ENCODE data around the gene ATP10A. TPM values are rescaled to one million over a fixed set of nuclear protein-coding genes. Genes with fewer than 3 reads are reported as not detected.

Gene ATP10A
- polyA plus RNA-seq, 1 of the 3 experiments (the other 2 are of a cell fraction), result not detected

GRCh38 chr15:25721605-25721955, 141.5 kb downstream of the ATP10A start:
- ChIA-PET POLR2A (no interaction called here), CTCF (interaction anchor here (0.9 to 4.1 kb wide), 3 partner anchors 12 to 221 kb away, joined by 3 to 25 read pairs (median 3); no protein-coding TSS in a partner anchor)
- H3K4me3 ChIP-seq (ENCODE audit: low read depth in 2 of 2, low read length in 1 of 2), result no peak overlapping the region
- no peak overlapping the region for H3K9ac ChIP-seq
- no peaks in the 10 kb centered on the region for H3K9me3 ChIP-seq
- H3F3A ChIP-seq (replicated peaks; ENCODE audit: insufficient read depth), result no peaks in the 10 kb centered on the region
- no peaks in the 10 kb centered on the region for H3K9me2 ChIP-seq
- H4K20me1 ChIP-seq (ENCODE audit: insufficient read depth), result no peaks in the 10 kb centered on the region
- H3K27me3 ChIP-seq (ENCODE audit: insufficient read depth), result no peaks in the 10 kb centered on the region
- no peak for DNase-seq
- no peak overlapping the region for H2AFZ ChIP-seq (ENCODE audit: low read depth)
- WGBS (ENCODE audit: low lambda C conversion rate), result 61% methylated on average over 8 of the region's 8 CpGs
- H3K36me3 ChIP-seq (replicated peaks in 1 of 2; ENCODE audit: control insufficient read depth in 1 of 2, insufficient read depth in 2 of 2, low read length in 1 of 2), result no peaks in the 10 kb centered on the region
- H3K4me2 ChIP-seq, result no peak overlapping the region
- H3K79me2 ChIP-seq (ENCODE audit: insufficient read depth), result no peaks in the 10 kb centered on the region
- TF ChIP-seq SMC3 (IDR thresholded peaks at IDR 0.05; ENCODE audit: low read depth, low read length), result no peak
- no peak for TF ChIP-seq ZBTB33 (IDR thresholded peaks at IDR 0.05; ENCODE audit: borderline replicate concordance, low read depth)
- TF ChIP-seq NRF1 (IDR thresholded peaks at IDR 0.05; ENCODE audit: low read depth, low read length), result no peak
- no peak for TF ChIP-seq RAD21 (IDR thresholded peaks at IDR 0.05; ENCODE audit: low read length)
- no peak for TF ChIP-seq FOSL2 (IDR thresholded peaks at IDR 0.05; ENCODE audit: borderline replicate concordance, low read depth)
- no peak for TF ChIP-seq MEF2A (IDR thresholded peaks at IDR 0.05; ENCODE audit: borderline replicate concordance, low read depth)
- no peak for TF ChIP-seq PBX3 (IDR thresholded peaks at IDR 0.05)
- no peak for TF ChIP-seq RXRA (IDR thresholded peaks at IDR 0.05; ENCODE audit: borderline replicate concordance, low read depth)
- TF ChIP-seq FOXM1 (IDR thresholded peaks at IDR 0.05; ENCODE audit: low read depth), result no peak
- TF ChIP-seq USF1 (IDR thresholded peaks at IDR 0.05; ENCODE audit: borderline replicate concordance, low read depth), result no peak
- TF ChIP-seq GABPA (IDR thresholded peaks at IDR 0.05; ENCODE audit: low read depth), result no peak
- no peak for TF ChIP-seq MAX (IDR thresholded peaks at IDR 0.05; ENCODE audit: low read depth)
- TF ChIP-seq REST (IDR thresholded peaks at IDR 0.05; ENCODE audit: low read depth, low read length), result no peak
- TF ChIP-seq IRF3 (IDR thresholded peaks at IDR 0.05; ENCODE audit: low read depth, low read length), result no peak
- TF ChIP-seq TAF1 (IDR thresholded peaks at IDR 0.05; ENCODE audit: borderline replicate concordance, low read depth, low read length), result no peak
- TF ChIP-seq EP300 (IDR thresholded peaks at IDR 0.05; ENCODE audit: borderline replicate concordance in 1 of 2, low read depth in 1 of 2, low read length in 1 of 2), result no peak
- no peak for TF ChIP-seq RFX5 (IDR thresholded peaks at IDR 0.05; ENCODE audit: low read length)
- no peak for TF ChIP-seq CHD2 (IDR thresholded peaks at IDR 0.05; ENCODE audit: low read length, partially characterized antibody)
- no peak for TF ChIP-seq MXI1 (IDR thresholded peaks at IDR 0.05; ENCODE audit: low read depth, low read length)
- no peak for TF ChIP-seq USF2 (IDR thresholded peaks at IDR 0.05; ENCODE audit: borderline replicate concordance, low read depth, low read length)
- H3K4me1 ChIP-seq (ENCODE audit: control insufficient read depth in 1 of 2, insufficient read depth in 2 of 2, low read depth in 1 of 2, low read length in 1 of 2), result peaks cover 0 to 15% of the 10 kb centered on the region in 2 experiments; a peak in 2 of 4 replicates
- no peak overlapping the region for H3K27ac ChIP-seq (ENCODE audit: low read depth in 2 of 2, low read length in 1 of 2)
